ENCODE data around the gene ASIC3.

ASIC3 gene

GRCh38 chr7:151088856-151089699 is 40.7 kb downstream of the ASIC3 start:
- no peak for DNase-seq

- DNase-seq = no peak
Measured at GRCh38 chr7:151089893-151090730, 41.8 kb downstream of the ASIC3 start.

- DNase-seq = no peak
Measured at GRCh38 chr7:151091003-151091402, 42.7 kb downstream of the ASIC3 start.

DNA sequence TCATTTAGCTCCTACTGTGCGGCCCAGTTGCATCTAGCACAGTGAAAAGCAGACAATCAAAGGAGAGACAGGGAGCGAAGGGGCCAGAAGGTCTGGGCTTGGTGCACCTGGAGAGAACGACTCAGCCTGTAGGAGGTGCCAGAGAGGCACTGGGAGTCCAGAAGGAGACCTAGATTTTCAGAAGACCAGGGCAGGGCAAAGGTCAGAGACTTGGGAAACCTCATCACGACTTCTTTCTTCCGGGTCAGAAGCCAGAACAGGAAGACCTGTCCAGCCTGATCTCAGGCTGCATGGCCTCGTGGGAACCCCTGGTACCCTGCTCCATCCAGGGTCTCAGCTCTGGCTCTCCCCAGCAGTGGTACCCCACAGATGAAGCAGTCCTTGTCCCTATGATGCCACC is 43.1 kb downstream of the ASIC3 start:
- DNase-seq = peak; percentile 12

DNA sequence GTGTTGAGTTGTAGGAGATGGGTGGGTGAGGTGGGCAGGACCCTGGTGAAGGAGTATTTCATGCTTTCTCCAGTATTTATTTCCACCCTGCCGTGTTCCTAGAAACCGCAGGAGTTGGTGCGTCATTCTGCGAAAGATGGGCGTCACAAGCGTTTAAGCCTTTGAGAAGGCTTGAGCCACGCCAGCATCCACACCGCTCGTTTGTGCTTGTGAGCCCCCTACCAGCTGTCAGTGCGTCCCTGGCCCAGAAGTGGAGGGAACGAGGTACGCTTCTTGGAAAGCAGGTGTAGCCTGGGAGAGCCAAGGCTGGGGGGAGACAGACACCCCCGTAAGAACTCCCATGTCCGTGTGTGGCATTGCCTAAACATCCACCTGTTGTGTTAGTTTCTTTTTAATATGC is 43.7 kb downstream of the ASIC3 start:
- DNase-seq = no peak

DNA sequence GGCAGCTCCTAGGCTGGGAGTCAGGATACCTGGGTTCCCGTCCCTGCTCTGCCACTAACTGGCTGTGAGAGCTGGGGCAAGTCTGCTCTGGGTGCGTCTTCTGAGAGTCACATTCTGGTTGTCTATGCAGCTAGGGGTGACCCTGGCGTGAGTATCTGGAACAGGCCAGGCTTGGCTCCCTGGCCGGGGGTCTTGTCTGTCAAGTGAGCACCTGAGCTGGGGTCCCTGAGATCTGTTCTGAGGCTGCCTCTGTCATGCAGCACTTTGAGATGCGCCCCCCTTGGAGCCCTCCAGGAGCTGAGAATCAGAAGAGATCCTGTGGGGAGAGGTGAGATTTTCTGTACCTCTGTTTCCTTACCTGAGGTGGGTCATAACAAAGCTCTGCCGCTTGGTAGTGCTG is 45.4 kb downstream of the ASIC3 start:
- DNase-seq = no peak

- no peak for DNase-seq
Measured at GRCh38 chr7:151094675-151095074, 46.3 kb downstream of the ASIC3 start.

GRCh38 chr7:151095123-151095797 is 46.9 kb downstream of the ASIC3 start:
- DNase-seq = no peak

DNA sequence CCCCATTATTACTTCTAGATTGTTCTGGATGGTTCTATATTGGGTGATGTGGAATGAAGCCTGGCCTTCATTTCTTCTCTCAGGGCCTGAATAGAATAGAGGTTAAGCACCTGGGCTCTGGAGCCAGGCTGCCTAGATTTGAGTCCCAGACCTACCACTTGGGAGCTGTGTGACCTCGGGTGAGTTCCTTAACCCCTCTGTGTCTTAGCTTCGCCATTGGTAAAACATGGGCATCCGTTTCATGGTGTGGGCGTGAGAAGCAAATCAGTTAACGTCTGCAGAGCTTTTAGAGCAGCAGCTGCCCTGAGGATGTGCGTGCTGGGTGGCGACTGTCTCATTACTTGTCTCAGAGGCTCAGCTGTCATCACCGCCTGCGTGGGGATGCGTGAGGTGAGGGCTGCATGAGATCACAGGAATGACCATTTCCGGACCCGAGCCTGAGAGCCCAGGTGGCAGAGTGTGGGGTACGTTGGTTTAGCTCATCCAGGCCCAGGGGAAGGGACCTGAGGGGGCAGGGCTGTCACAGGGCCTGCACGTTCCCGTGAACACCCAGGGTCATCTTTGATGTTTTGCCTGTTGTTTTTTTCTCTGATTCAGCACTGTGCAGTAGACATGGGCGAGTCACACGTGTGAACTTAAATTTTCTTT is 47.6 kb downstream of the ASIC3 start:
- DNase-seq = no peak

DNA sequence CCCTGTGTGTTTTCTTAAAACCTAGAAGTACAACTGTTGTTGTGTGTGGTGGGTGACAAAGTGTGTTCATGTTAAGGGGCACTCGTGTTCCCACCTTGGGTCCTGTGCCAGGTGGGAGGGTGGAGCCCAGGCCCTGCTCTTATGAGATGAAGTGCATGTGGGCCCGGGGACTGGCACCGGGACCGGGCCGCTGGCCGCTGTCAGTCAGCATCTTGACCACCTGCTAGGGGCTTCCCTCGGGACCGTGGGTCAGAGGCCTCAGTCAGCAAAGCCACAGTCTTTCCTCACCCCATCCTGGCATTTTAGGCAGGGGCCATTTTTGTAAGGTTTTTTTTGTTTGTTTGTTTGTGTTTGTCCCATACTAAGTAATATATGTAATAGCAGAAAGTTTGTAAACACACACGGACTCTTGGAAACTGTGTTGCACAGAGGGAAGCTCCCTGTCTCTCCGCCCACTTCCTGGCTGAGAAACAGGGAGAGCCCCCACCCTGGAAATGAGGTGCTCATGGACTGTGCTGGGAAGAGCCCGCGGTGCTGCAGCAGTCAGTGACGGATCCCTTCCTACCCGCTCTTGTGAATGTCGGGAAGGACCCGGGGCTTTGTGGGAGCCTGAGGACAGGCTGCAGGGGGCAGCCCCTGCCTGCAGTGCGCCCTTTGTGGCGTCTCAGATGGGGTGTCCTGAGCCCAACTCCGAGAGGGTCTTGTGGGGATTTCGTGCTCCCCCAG is 51.3 kb downstream of the ASIC3 start:
- no peak for DNase-seq

GRCh38 chr7:151100921-151101320 is 52.6 kb downstream of the ASIC3 start:
- DNase-seq = no peak

DNA sequence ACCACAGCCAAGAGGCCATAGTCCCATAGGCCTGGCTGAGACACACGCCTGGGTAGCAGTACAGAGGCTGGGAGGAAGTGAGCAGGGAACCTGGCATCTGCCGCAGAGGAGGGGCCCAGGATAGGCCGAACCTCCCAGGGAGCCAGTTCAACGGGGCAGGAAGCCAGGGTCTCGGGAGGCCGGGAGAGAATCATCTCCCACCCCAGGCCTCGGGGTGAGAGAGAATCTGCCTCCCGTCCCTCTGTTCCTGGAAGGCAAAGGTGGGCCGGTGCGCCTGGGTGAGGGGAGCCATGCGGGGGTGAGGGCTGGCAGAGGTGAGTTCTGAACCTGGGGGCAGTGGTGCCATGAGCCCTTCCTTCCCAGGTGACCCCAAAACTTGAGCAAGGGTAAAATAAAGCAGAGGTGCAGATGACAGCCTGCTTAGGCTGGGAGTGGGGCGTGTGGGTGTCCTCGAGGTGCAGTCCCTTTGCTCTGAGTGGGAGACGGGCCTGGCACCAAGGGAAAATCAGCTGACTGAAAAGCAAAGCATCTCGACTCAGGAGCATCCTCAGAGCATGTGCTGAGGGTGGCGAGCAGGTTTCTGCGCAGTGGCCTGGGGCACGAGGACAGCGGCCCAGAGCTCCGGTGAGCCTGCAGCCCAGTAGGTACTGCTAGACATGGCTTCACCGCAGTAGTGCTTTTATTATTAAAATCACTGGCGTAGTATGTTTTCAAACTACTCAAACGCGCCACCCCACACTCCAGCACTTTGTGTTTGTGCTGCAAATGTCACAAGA is 53.5 kb downstream of the ASIC3 start:
- DNase-seq = no peak
